ENCODE data around the gene ZNF407.

ZNF407 gene

DNA sequence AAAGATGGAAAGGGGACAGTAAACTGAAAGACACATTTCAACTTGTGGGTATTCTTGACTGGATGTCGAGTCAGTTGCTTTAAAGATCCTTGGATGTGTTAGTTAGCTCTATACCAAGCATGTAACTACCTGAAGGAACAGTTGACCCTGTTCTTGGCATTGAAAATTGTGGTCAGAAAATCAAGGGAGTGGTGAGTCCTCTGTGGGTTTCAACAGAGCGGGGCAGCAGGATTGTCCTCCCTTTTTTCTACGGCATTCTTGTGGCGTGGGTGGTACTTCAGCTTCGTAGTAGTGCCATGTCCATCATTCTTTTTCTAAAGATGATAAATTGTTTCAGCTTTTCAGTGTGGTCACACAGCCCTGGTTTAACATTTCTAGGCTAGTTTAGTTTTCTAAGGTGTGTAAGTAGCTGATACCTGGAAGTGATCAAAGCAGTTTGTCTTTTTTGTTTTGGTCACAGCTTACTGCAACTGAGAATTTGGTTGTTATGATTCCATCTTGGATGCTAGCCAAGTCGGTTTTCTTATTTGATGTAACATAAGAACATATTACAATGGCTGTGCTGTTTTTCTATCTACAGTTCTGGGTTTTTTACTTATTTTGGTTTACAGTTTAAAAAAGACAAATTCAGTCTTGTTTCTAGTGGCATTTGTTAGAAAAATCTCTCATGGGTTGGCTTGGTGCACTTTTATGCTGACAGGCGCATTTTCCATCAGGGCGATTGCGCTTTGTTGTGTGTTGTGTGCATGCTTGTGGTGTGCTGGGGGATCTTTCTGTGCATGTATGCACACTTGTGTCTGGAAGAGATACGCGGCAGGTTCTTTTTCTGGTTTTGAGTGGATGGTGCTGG is 84.7 kb downstream of the ZNF407 start:
- TF ChIP-seq NFIC (IDR thresholded peaks at IDR 0.05) (peak; percentile 23), MAX (IDR thresholded peaks at IDR 0.05) (no peak), YY1 (IDR thresholded peaks at IDR 0.05; ENCODE audit: low read depth) (no peak)

- TF ChIP-seq YY1 (IDR thresholded peaks at IDR 0.05; ENCODE audit: low read depth) (no peak), ZBTB7A (IDR thresholded peaks at IDR 0.05; ENCODE audit: low read depth) (no peak), USF1 (IDR thresholded peaks at IDR 0.05) (no peak), REST (IDR thresholded peaks at IDR 0.05; ENCODE audit: low read depth) (no peak), EGR1 (IDR thresholded peaks at IDR 0.05) (no peak), TAF1 (IDR thresholded peaks at IDR 0.05; ENCODE audit: low read depth) (no peak), FOXM1 (IDR thresholded peaks at IDR 0.05; ENCODE audit: borderline replicate concordance, low read depth) (no peak), CEBPB (IDR thresholded peaks at IDR 0.05) (no peak), EP300 (IDR thresholded peaks at IDR 0.05; ENCODE audit: borderline replicate concordance) (no peak), RAD21 (IDR thresholded peaks at IDR 0.05; ENCODE audit: low read depth) (no peak), NFIC (IDR thresholded peaks at IDR 0.05) (no peak), TEAD4 (IDR thresholded peaks at IDR 0.05) (no peak), MAX (IDR thresholded peaks at IDR 0.05) (no peak)
These were observed 85.3 kb downstream of the ZNF407 start for GRCh38 chr18:74682991-74683297.

GRCh38 chr18:74683573-74683972 is 85.9 kb downstream of the ZNF407 start:
- TF ChIP-seq MAX (IDR thresholded peaks at IDR 0.05) (no peak), EP300 (IDR thresholded peaks at IDR 0.05; ENCODE audit: borderline replicate concordance) (no peak), ZBTB7A (IDR thresholded peaks at IDR 0.05; ENCODE audit: low read depth) (no peak), EGR1 (IDR thresholded peaks at IDR 0.05) (no peak), NFIC (IDR thresholded peaks at IDR 0.05) (no peak), CREB1 (IDR thresholded peaks at IDR 0.05; ENCODE audit: low read depth) (no peak), CEBPB (IDR thresholded peaks at IDR 0.05) (no peak), RAD21 (IDR thresholded peaks at IDR 0.05; ENCODE audit: low read depth) (no peak), TAF1 (IDR thresholded peaks at IDR 0.05; ENCODE audit: low read depth) (no peak), USF1 (IDR thresholded peaks at IDR 0.05) (no peak), REST (IDR thresholded peaks at IDR 0.05; ENCODE audit: low read depth) (no peak), TCF12 (IDR thresholded peaks at IDR 0.05; ENCODE audit: low read depth) (no peak), YY1 (IDR thresholded peaks at IDR 0.05; ENCODE audit: low read depth) (no peak), FOXM1 (IDR thresholded peaks at IDR 0.05; ENCODE audit: borderline replicate concordance, low read depth) (no peak), TEAD4 (IDR thresholded peaks at IDR 0.05) (no peak)

DNA sequence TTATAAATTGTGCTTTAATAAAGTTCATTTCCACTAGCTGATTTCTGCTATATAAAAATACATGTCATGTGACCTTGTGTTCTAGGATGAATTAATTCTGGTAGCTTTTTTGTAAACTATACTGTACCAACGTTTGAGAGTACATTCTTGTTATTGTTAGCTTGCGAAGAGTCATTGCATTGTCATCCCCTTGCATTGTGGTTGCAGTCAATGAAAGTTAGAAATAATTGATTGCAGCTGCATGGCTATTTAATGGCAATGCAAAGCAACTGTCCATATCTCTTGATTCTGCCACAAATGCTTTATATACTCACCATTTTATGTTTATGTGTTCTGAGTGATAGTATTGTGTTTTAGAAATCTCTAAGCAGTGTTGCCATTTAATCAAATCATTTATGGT is 91.6 kb downstream of the ZNF407 start:
- no peak for TF ChIP-seq USF1 (IDR thresholded peaks at IDR 0.05)
- no peak for TF ChIP-seq CEBPB (IDR thresholded peaks at IDR 0.05)

- TF ChIP-seq EP300 (IDR thresholded peaks at IDR 0.05; ENCODE audit: borderline replicate concordance) = no peak
- TF ChIP-seq RAD21 (IDR thresholded peaks at IDR 0.05; ENCODE audit: low read depth) = no peak
- no peak for TF ChIP-seq TAF1 (IDR thresholded peaks at IDR 0.05; ENCODE audit: low read depth)
- TF ChIP-seq USF1 (IDR thresholded peaks at IDR 0.05) = no peak
- TF ChIP-seq EGR1 (IDR thresholded peaks at IDR 0.05) = no peak
- TF ChIP-seq CEBPB (IDR thresholded peaks at IDR 0.05) = no peak
- TF ChIP-seq FOXM1 (IDR thresholded peaks at IDR 0.05; ENCODE audit: borderline replicate concordance, low read depth) = no peak
- TF ChIP-seq TEAD4 (IDR thresholded peaks at IDR 0.05) = no peak
- TF ChIP-seq ZBTB7A (IDR thresholded peaks at IDR 0.05; ENCODE audit: low read depth) = no peak
- no peak for TF ChIP-seq TCF12 (IDR thresholded peaks at IDR 0.05; ENCODE audit: low read depth)
- no peak for TF ChIP-seq YY1 (IDR thresholded peaks at IDR 0.05; ENCODE audit: low read depth)
- no peak for TF ChIP-seq MAX (IDR thresholded peaks at IDR 0.05)
- no peak for TF ChIP-seq NFIC (IDR thresholded peaks at IDR 0.05)
- no peak for TF ChIP-seq REST (IDR thresholded peaks at IDR 0.05; ENCODE audit: low read depth)
- TF ChIP-seq CREB1 (IDR thresholded peaks at IDR 0.05; ENCODE audit: low read depth) = no peak
These were observed 94.8 kb downstream of the ZNF407 start for GRCh38 chr18:74692367-74693013.

Measured in Ishikawa (cell line).